Measurements from ENCODE around the gene RNF41. TPM values are rescaled to one million over a fixed set of nuclear protein-coding genes. Genes with fewer than 3 reads are reported as not detected.

RNF41 gene
- total and polyA plus RNA-seq, 2 of the 13 experiments (the other 11 are each of a cell fraction or from before 2014, with no cell fraction given): 27.1 to 39.4 TPM

GRCh38 chr12:56158029-56158925 lies 63.4 kb downstream of the RNF41 start, which contains the start of gene MYL6 (continued):
- TF ChIP-seq ERF (CRISPR knock-in tag; IDR thresholded peaks at IDR 0.05) (peak; percentile 21; the same call in 1 of the 2 replicates), NCOA1 (CRISPR knock-in tag; IDR thresholded peaks at IDR 0.05) (no peak), ZNF674 (CRISPR knock-in tag; IDR thresholded peaks at IDR 0.05; ENCODE audit: low read depth) (no peak), ZHX1 (CRISPR knock-in tag; IDR thresholded peaks at IDR 0.05; ENCODE audit: low read depth) (peak; percentile 88), TRIM24 (CRISPR knock-in tag; IDR thresholded peaks at IDR 0.05) (no peak), MXI1 (IDR thresholded peaks at IDR 0.05; ENCODE audit: borderline replicate concordance, low read depth, low read length) (peak; percentile 67; the same call in 1 of the 3 replicates), SRF (IDR thresholded peaks at IDR 0.05; ENCODE audit: low read depth, low read length) (no peak), MAX (IDR thresholded peaks at IDR 0.05) (no peak), CSRNP1 (CRISPR knock-in tag; IDR thresholded peaks at IDR 0.05) (peak; percentile 62; the same call in 1 of the 2 replicates), PBX2 (CRISPR knock-in tag; IDR thresholded peaks at IDR 0.05) (no peak), ZKSCAN5 (CRISPR knock-in tag; IDR thresholded peaks at IDR 0.05) (no peak), MXD3 (CRISPR knock-in tag; IDR thresholded peaks at IDR 0.05) (no peak; the same call in 1 of the 2 replicates), HNRNPL (IDR thresholded peaks at IDR 0.05; ENCODE audit: low read depth, low read length) (no peak), GMEB2 (CRISPR knock-in tag; IDR thresholded peaks at IDR 0.05; ENCODE audit: low read depth) (no peak), PAX8 (CRISPR knock-in tag; IDR thresholded peaks at IDR 0.05; ENCODE audit: borderline replicate concordance) (no peak), ZSCAN9 (CRISPR knock-in tag; IDR thresholded peaks at IDR 0.05; ENCODE audit: borderline replicate concordance) (peak; percentile 45; the same call in 1 of the 2 replicates), ZSCAN22 (CRISPR knock-in tag; IDR thresholded peaks at IDR 0.05) (no peak), ZEB1 (IDR thresholded peaks at IDR 0.05; ENCODE audit: insufficient replicate concordance, low read depth) (no peak)

All from HepG2 (cell line).